HCT116 (cell line): ENCODE data around the gene SLC25A4.

Source experiments
- CEBPB ChIP-seq: IDR thresholded peaks from 2 replicates; pipeline ENCODE4 v1.6.1; 2012; ENCODE audit warnings: low read depth
- CTCF ChIP-seq, 3 experiments: fragments of 200-600 bp in 1 of 3; sonication (generic) in 1 of 3; IDR thresholded peaks in 2 of 3; conservative IDR thresholded peaks in 1 of 3; 2 replicates each; pipeline ENCODE4 v1.5.1; 2012 to 2017; ENCODE audit warnings: low read depth in 2 of 3, low read length in 2 of 3, antibody characterized with exemption in 1 of 3, borderline replicate concordance in 1 of 3, control low read depth in 1 of 3, mild to moderate bottlenecking in 1 of 3, mixed read lengths in 1 of 3, mixed run types in 1 of 3, moderate library complexity in 1 of 3; ENCODE audit not compliant: insufficient read depth in 1 of 3
- EGR1 ChIP-seq: IDR thresholded peaks from 2 replicates; pipeline ENCODE4 v1.6.1; 2012; ENCODE audit warnings: low read depth
- ELF1 ChIP-seq: IDR thresholded peaks from 2 replicates; pipeline ENCODE4 v1.6.1; 2012; ENCODE audit warnings: low read depth, borderline replicate concordance
- EZH2phosphoT487 ChIP-seq: fragments of 200-600 bp; IDR thresholded peaks from 2 replicates; pipeline ENCODE4 v1.6.1; 2018; ENCODE audit warnings: antibody characterized with exemption, borderline replicate concordance
- JUND ChIP-seq: IDR thresholded peaks from 2 replicates; pipeline ENCODE4 v1.6.1; 2012
- MAX ChIP-seq: IDR thresholded peaks from 2 replicates; pipeline ENCODE4 v1.6.1; 2012
- POLR2A ChIP-seq: IDR thresholded peaks from 2 replicates; pipeline ENCODE4 v1.7.0; 2011; ENCODE audit warnings: borderline replicate concordance; ENCODE audit not compliant: insufficient read depth, insufficient read length; ENCODE audit errors: extremely low read depth
- POLR2AphosphoS5 ChIP-seq: IDR thresholded peaks from 2 replicates; pipeline ENCODE4 v1.6.1; 2011; ENCODE audit warnings: mild to moderate bottlenecking, low read depth, low read length, moderate library complexity
- RAD21 ChIP-seq: IDR thresholded peaks from 2 replicates; pipeline ENCODE4 v1.6.1; 2012; ENCODE audit warnings: low read depth, mild to moderate bottlenecking
- SRF ChIP-seq: IDR thresholded peaks from 2 replicates; pipeline ENCODE4 v1.6.1; 2012; ENCODE audit warnings: low read depth
- YY1 ChIP-seq: IDR thresholded peaks from 2 replicates; pipeline ENCODE4 v1.6.1; 2011; ENCODE audit warnings: low read length, low read depth, moderate library complexity, mild to moderate bottlenecking; ENCODE audit not compliant: insufficient replicate concordance; ENCODE audit errors: extremely low read depth
- ZBTB33 ChIP-seq: IDR thresholded peaks from 2 replicates; pipeline ENCODE4 v1.6.1; 2011; ENCODE audit warnings: mild to moderate bottlenecking, low read length, moderate library complexity; ENCODE audit not compliant: insufficient replicate concordance; ENCODE audit errors: extremely low read depth
- ZFX ChIP-seq: fragments of 450-650 bp; IDR thresholded peaks from 2 replicates; pipeline ENCODE4 v1.6.1; 2017

- no peak for TF ChIP-seq JUND
- no peak for TF ChIP-seq POLR2AphosphoS5
- TF ChIP-seq EZH2phosphoT487, result no peak
- peak; percentile 58 to 74 (median 71) for TF ChIP-seq CTCF (IDR thresholded peaks at IDR 0.05 in 2 of 3, conservative IDR thresholded peaks at IDR 0.05 in 1 of 3; ENCODE audit: borderline replicate concordance in 1 of 3, insufficient read depth in 1 of 3, low read depth in 2 of 3, low read length in 2 of 3)
- TF ChIP-seq SRF, result no peak
- no peak for TF ChIP-seq POLR2A
- TF ChIP-seq EGR1, result no peak
- TF ChIP-seq MAX, result 0 out of 2 replicates have a peak, but pooled peaks have one; percentile 11
- no peak for TF ChIP-seq YY1
- TF ChIP-seq CEBPB, result peak; percentile 34; the same call in 1 of the 2 replicates
- TF ChIP-seq RAD21, result peak; percentile 80
- no peak for TF ChIP-seq ZFX
- TF ChIP-seq ELF1, result no peak
- TF ChIP-seq ZBTB33, result no peak
These were observed 46.9 kb upstream of the SLC25A4 start for GRCh38 chr4:185096032-185096653.
